CD4-positive, alpha-beta T cell treated with Interleukin-6 at 100 ng/mL for 8 hours (primary cell): ENCODE measurements around the gene GFI1.
"Not testable (repeated sequence)": the region's sequence is repeated elsewhere in the genome, so short reads cannot be mapped to it uniquely, and the experiment has no call there.

Experiments
- DNase-seq: peaks from one replicate; pipeline ENCODE4 v3.0.0-alpha.2; 2020; ENCODE audit warnings: mixed read lengths, low spot score

Gene GFI1

GRCh38 chr1:92464588-92465255, 22.0 kb downstream of the GFI1 start:
- DNase-seq, result no peak

GRCh38 chr1:92461364-92462097, 25.2 kb downstream of the GFI1 start:
- DNase-seq, result no peak

- DNase-seq, result no peak
These were observed 26.8 kb downstream of the GFI1 start for GRCh38 chr1:92459871-92460320.

GRCh38 chr1:92458146-92458545, 28.6 kb downstream of the GFI1 start:
- DNase-seq, result no peak

- no peak for DNase-seq
These were observed 38.7 kb downstream of the GFI1 start for GRCh38 chr1:92447976-92448375.

- DNase-seq, result no peak
These were observed 39.6 kb downstream of the GFI1 start for GRCh38 chr1:92447033-92447681.

- no peak for DNase-seq
These were observed 40.2 kb downstream of the GFI1 start for GRCh38 chr1:92446546-92446945.

GRCh38 chr1:92445865-92446264, 40.9 kb downstream of the GFI1 start:
- no peak for DNase-seq

GRCh38 chr1:92444351-92444750, 42.4 kb downstream of the GFI1 start:
- no peak for DNase-seq

- DNase-seq, result no peak
These were observed 42.8 kb downstream of the GFI1 start for GRCh38 chr1:92443893-92444292.

- no peak for DNase-seq
These were observed 44.4 kb downstream of the GFI1 start for GRCh38 chr1:92442351-92442750.

GRCh38 chr1:92441697-92442342, 44.9 kb downstream of the GFI1 start:
- DNase-seq, result no peak

GRCh38 chr1:92441316-92441696, 45.4 kb downstream of the GFI1 start:
- DNase-seq, result no peak

- DNase-seq, result no peak
These were observed 47.4 kb downstream of the GFI1 start for GRCh38 chr1:92439291-92439690.

- DNase-seq, result not testable (repeated sequence)
These were observed 52.2 kb downstream of the GFI1 start for GRCh38 chr1:92434572-92434971.

- DNase-seq, result no peak
These were observed 56.7 kb downstream of the GFI1 start for GRCh38 chr1:92430030-92430429.

GRCh38 chr1:92425617-92426016, 61.1 kb downstream of the GFI1 start:
- no peak for DNase-seq
